Chondrocyte (in vitro differentiated cells): ENCODE data around the gene FAM53B. TPM values are rescaled to one million over a fixed set of nuclear protein-coding genes. Genes with fewer than 3 reads are reported as not detected.

Experiments
- DNase-seq: peaks from one replicate; pipeline ENCODE4 v3.0.0; 2021; ENCODE audit warnings: mixed read lengths, low spot score
- H3K27ac Mint-ChIP-seq: one replicate; pipeline ENCODE4 v1.8.0; 2021; ENCODE audit warnings: mild to moderate bottlenecking, moderate library complexity, mixed read lengths; ENCODE audit not compliant: unreplicated experiment
- H3K27me3 Mint-ChIP-seq: 2 replicates; pipeline ENCODE4 v1.8.0; 2021; ENCODE audit warnings: low read depth, mixed read lengths
- H3K36me3 Mint-ChIP-seq: 2 replicates; pipeline ENCODE4 v1.8.0; 2021; ENCODE audit warnings: low read depth, mixed read lengths
- H3K4me1 Mint-ChIP-seq: 2 replicates; pipeline ENCODE4 v1.8.0; 2021; ENCODE audit warnings: low read depth, mild to moderate bottlenecking, mixed read lengths
- H3K4me3 Mint-ChIP-seq: one replicate; pipeline ENCODE4 v1.8.0; 2021; ENCODE audit warnings: mild to moderate bottlenecking, moderate library complexity, mixed read lengths; ENCODE audit not compliant: unreplicated experiment
- H3K9me3 Mint-ChIP-seq: 2 replicates; pipeline ENCODE4 v1.8.0; 2021; ENCODE audit warnings: low read depth, mixed read lengths
- CTCF ChIP-seq: fragments of 200-600 bp; sonication (generic); IDR thresholded peaks from 2 replicates; pipeline ENCODE4 v1.5.0; 2021; ENCODE audit warnings: antibody characterized with exemption, mild to moderate bottlenecking, moderate library complexity
- total RNA-seq: library from RNA; stranded (reverse); gene quantifications from 3 replicates; pipeline ENCODE4 v1.2.1, GENCODE V29; 2021

Gene FAM53B
- total RNA-seq, 1 donor from 2014 or later: 16.1 TPM

- Mint-ChIP-seq H3K27me3 (no peaks in the 10 kb centered on the region), H3K9me3 (no peaks in the 10 kb centered on the region), H3K4me1 (peaks cover 43% of the 10 kb centered on the region), H3K27ac (peak overlapping the region; percentile 94), H3K4me3 (no peak overlapping the region), H3K36me3 (no peaks in the 10 kb centered on the region)
- no peak for TF ChIP-seq CTCF
- no peak for DNase-seq
Measured at GRCh38 chr10:124733571-124734245, 10.5 kb downstream of the FAM53B start.

- Mint-ChIP-seq H3K9me3 (no peaks in the 10 kb centered on the region), H3K4me3 (no peak overlapping the region), H3K27me3 (no peaks in the 10 kb centered on the region), H3K27ac (peak overlapping the region; percentile 94), H3K4me1 (peaks cover 49% of the 10 kb centered on the region), H3K36me3 (no peaks in the 10 kb centered on the region)
- no peak for DNase-seq
- no peak for TF ChIP-seq CTCF
Measured at GRCh38 chr10:124732931-124733570, 11.1 kb downstream of the FAM53B start.

GRCh38 chr10:124731551-124731950 lies 12.6 kb downstream of the FAM53B start:
- DNase-seq: no peak
- no peaks in the 10 kb centered on the region for H3K36me3 Mint-ChIP-seq
- no peaks in the 10 kb centered on the region for H3K27me3 Mint-ChIP-seq
- H3K4me1 Mint-ChIP-seq: peaks cover 35% of the 10 kb centered on the region
- no peak overlapping the region for H3K27ac Mint-ChIP-seq
- H3K9me3 Mint-ChIP-seq: no peaks in the 10 kb centered on the region
- no peak overlapping the region for H3K4me3 Mint-ChIP-seq
- TF ChIP-seq CTCF: no peak

GRCh38 chr10:124730790-124731189 lies 13.4 kb downstream of the FAM53B start:
- DNase-seq: no peak
- Mint-ChIP-seq H3K27ac (no peak overlapping the region), H3K4me1 (peaks cover 27% of the 10 kb centered on the region), H3K9me3 (no peaks in the 10 kb centered on the region), H3K36me3 (no peaks in the 10 kb centered on the region), H3K4me3 (no peak overlapping the region), H3K27me3 (no peaks in the 10 kb centered on the region)
- TF ChIP-seq CTCF: no peak

- no peak overlapping the region for H3K4me3 Mint-ChIP-seq
- no peak for DNase-seq
- TF ChIP-seq CTCF: no peak
- H3K27ac Mint-ChIP-seq: no peak overlapping the region
- H3K36me3 Mint-ChIP-seq: no peaks in the 10 kb centered on the region
- peaks cover 28% of the 10 kb centered on the region for H3K4me1 Mint-ChIP-seq
- H3K27me3 Mint-ChIP-seq: no peaks in the 10 kb centered on the region
- no peaks in the 10 kb centered on the region for H3K9me3 Mint-ChIP-seq
Measured at GRCh38 chr10:124728830-124729661, 15.1 kb downstream of the FAM53B start.
